Urinary bladder (tissue), 2 donors: ENCODE results near the gene OR5K1. TPM values are rescaled to one million over a fixed set of nuclear protein-coding genes. Genes with fewer than 3 reads are reported as not detected.

Experiments used
- polyA plus RNA-seq: library from polyadenylated mRNA; stranded (reverse); fragments of 200-250 nt; gene quantifications from one replicate; pipeline ENCODE4 v1.2.3, GENCODE V29; 2013
- total RNA-seq: library from RNA; depleted of rRNA; stranded (reverse); fragments of >200 nt; gene quantifications from one replicate; pipeline ENCODE4 v1.2.3, GENCODE V29; 2014
- donor health status: healthy.

The OR5K1 gene
- total and polyA plus RNA-seq, 2 donors, result not detected

Other genes with a start within 250 kb of the OR5K1 start
- not detected for gene OR5H6, start 199.0 kb upstream of the OR5K1 start, total RNA-seq
- gene OR5H6, start 199.0 kb upstream of the OR5K1 start, polyA plus RNA-seq, result not detected
- not detected for gene OR5H2, start 180.7 kb upstream of the OR5K1 start, total RNA-seq
- not detected for gene OR5H2, start 180.7 kb upstream of the OR5K1 start, polyA plus RNA-seq
- gene OR5K4, start 109.3 kb upstream of the OR5K1 start, total RNA-seq, result not detected
- gene OR5K4, start 109.3 kb upstream of the OR5K1 start, polyA plus RNA-seq, result not detected
- gene OR5K3, start 72.5 kb upstream of the OR5K1 start, total RNA-seq, result not detected
- not detected for gene OR5K3, start 72.5 kb upstream of the OR5K1 start, polyA plus RNA-seq
- not detected for gene OR5K2, start 34.5 kb downstream of the OR5K1 start, total RNA-seq
- gene OR5K2, start 34.5 kb downstream of the OR5K1 start, polyA plus RNA-seq, result not detected
- gene CLDND1, start 59.7 kb downstream of the OR5K1 start, total RNA-seq, result 107 TPM
- gene CLDND1, start 59.7 kb downstream of the OR5K1 start, polyA plus RNA-seq, result 104 TPM
- gene GPR15, start 68.8 kb downstream of the OR5K1 start, total RNA-seq, result not detected
- 0.61 TPM for gene GPR15, start 68.8 kb downstream of the OR5K1 start, polyA plus RNA-seq
- 16.2 TPM for gene CPOX, start 130.4 kb downstream of the OR5K1 start, total RNA-seq
- gene CPOX, start 130.4 kb downstream of the OR5K1 start, polyA plus RNA-seq, result 12.4 TPM